GM21360 (cell line): Measurements from ENCODE around the gene SOCS3.
"Not testable (repeated sequence)": the region's sequence is repeated elsewhere in the genome, so short reads cannot be mapped to it uniquely, and the experiment has no call there.

Experiments used
- ATAC-seq: cut with Tn5 transposase; IDR thresholded peaks from one replicate; pipeline ENCODE4 v1.9.1; 2021; ENCODE audit warnings: mild to moderate bottlenecking, moderate library complexity; ENCODE audit not compliant: unreplicated experiment

Gene SOCS3

GRCh38 chr17:78335209-78335608 is 24.7 kb downstream of the SOCS3 start:
- ATAC-seq = no peak

GRCh38 chr17:78332991-78333390 is 26.9 kb downstream of the SOCS3 start:
- no peak for ATAC-seq

- not testable (repeated sequence) for ATAC-seq
Measured at GRCh38 chr17:78331355-78331754, 28.5 kb downstream of the SOCS3 start.

- no peak for ATAC-seq
Measured at GRCh38 chr17:78330570-78331224, 29.2 kb downstream of the SOCS3 start.

GRCh38 chr17:78329263-78330059 is 30.4 kb downstream of the SOCS3 start:
- no peak for ATAC-seq

GRCh38 chr17:78327880-78328279 is 32.0 kb downstream of the SOCS3 start:
- ATAC-seq = no peak

GRCh38 chr17:78325076-78325687 is 34.7 kb downstream of the SOCS3 start:
- ATAC-seq = no peak

GRCh38 chr17:78324391-78325075 is 35.3 kb downstream of the SOCS3 start:
- ATAC-seq = no peak

- ATAC-seq = no peak
Measured at GRCh38 chr17:78323826-78324390, 36.0 kb downstream of the SOCS3 start.

GRCh38 chr17:78322858-78323455 is 36.9 kb downstream of the SOCS3 start:
- ATAC-seq = no peak

GRCh38 chr17:78322327-78322857 is 37.5 kb downstream of the SOCS3 start:
- ATAC-seq = no peak

- ATAC-seq = no peak
Measured at GRCh38 chr17:78318843-78319242, 41.0 kb downstream of the SOCS3 start.

GRCh38 chr17:78318407-78318806 is 41.5 kb downstream of the SOCS3 start:
- ATAC-seq = no peak

GRCh38 chr17:78317794-78318400 is 42.0 kb downstream of the SOCS3 start:
- ATAC-seq = no peak

- no peak for ATAC-seq
Measured at GRCh38 chr17:78316867-78317789, 42.7 kb downstream of the SOCS3 start.

- no peak for ATAC-seq
Measured at GRCh38 chr17:78316115-78316866, 43.6 kb downstream of the SOCS3 start.

GRCh38 chr17:78315355-78316114 is 44.3 kb downstream of the SOCS3 start:
- no peak for ATAC-seq
